HG03378 (cell line): ENCODE data around the gene C2orf49.

Experiments used
- ATAC-seq: cut with Tn5 transposase; IDR thresholded peaks from one replicate; pipeline ENCODE4 v1.9.1; 2021; ENCODE audit warnings: mild to moderate bottlenecking, moderate library complexity; ENCODE audit not compliant: unreplicated experiment

The C2orf49 gene

GRCh38 chr2:105358593-105358992 is 21.3 kb downstream of the C2orf49 start:
- ATAC-seq: no peak

GRCh38 chr2:105361102-105361889 is 24.0 kb downstream of the C2orf49 start:
- no peak for ATAC-seq

- ATAC-seq: no peak
Measured at GRCh38 chr2:105362862-105363591, 25.7 kb downstream of the C2orf49 start.

- no peak for ATAC-seq
Measured at GRCh38 chr2:105364436-105365139, 27.2 kb downstream of the C2orf49 start.

- ATAC-seq: no peak
Measured at GRCh38 chr2:105365206-105365605, 27.9 kb downstream of the C2orf49 start.

GRCh38 chr2:105368759-105369408 is 31.5 kb downstream of the C2orf49 start:
- no peak for ATAC-seq

GRCh38 chr2:105369777-105370690 is 32.7 kb downstream of the C2orf49 start:
- peak; percentile 97 for ATAC-seq

GRCh38 chr2:105371156-105371555 is 33.8 kb downstream of the C2orf49 start:
- ATAC-seq: no peak

- no peak for ATAC-seq
Measured at GRCh38 chr2:105371810-105372209, 34.5 kb downstream of the C2orf49 start.

- ATAC-seq: no peak
Measured at GRCh38 chr2:105373344-105373781, 36.0 kb downstream of the C2orf49 start.

- peak; percentile 66 for ATAC-seq
Measured at GRCh38 chr2:105373895-105374401, 36.6 kb downstream of the C2orf49 start.

- no peak for ATAC-seq
Measured at GRCh38 chr2:105375001-105375561, 37.7 kb downstream of the C2orf49 start.

GRCh38 chr2:105376010-105376409 is 38.7 kb downstream of the C2orf49 start:
- no peak for ATAC-seq

- ATAC-seq: no peak
Measured at GRCh38 chr2:105376789-105377240, 39.5 kb downstream of the C2orf49 start.

GRCh38 chr2:105377871-105378270 is 40.5 kb downstream of the C2orf49 start:
- no peak for ATAC-seq

GRCh38 chr2:105378276-105378840 is 41.0 kb downstream of the C2orf49 start:
- ATAC-seq: no peak

GRCh38 chr2:105378921-105379383 is 41.6 kb downstream of the C2orf49 start:
- ATAC-seq: no peak

- no peak for ATAC-seq
Measured at GRCh38 chr2:105379741-105380186, 42.4 kb downstream of the C2orf49 start.
